Measurements from ENCODE around the gene CYP27B1.

The CYP27B1 gene

GRCh38 chr12:57735198-57735855 is 31.6 kb downstream of the CYP27B1 start:
- DNase-seq (ENCODE audit: low spot score) = no peak

DNA sequence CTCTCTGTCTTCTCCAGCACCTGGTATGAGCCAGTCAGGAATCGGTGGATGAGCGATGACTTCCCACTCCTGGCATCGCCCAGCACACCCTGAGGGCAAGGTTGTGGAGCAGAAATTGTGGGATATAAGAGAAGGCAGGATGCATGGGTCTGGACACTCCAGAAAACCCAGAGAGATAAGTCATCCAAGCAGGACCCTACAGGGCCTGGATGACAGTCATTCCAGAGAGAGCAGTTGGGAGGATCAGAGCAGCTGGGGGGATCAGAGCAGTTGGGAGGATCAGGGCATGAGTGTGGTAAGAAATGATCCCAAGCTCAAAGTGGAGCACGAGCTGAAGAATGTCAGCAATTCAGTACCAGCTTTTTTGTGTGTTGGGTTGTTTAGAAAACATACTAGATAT is 32.3 kb downstream of the CYP27B1 start:
- DNase-seq (ENCODE audit: low spot score) = no peak

DNA sequence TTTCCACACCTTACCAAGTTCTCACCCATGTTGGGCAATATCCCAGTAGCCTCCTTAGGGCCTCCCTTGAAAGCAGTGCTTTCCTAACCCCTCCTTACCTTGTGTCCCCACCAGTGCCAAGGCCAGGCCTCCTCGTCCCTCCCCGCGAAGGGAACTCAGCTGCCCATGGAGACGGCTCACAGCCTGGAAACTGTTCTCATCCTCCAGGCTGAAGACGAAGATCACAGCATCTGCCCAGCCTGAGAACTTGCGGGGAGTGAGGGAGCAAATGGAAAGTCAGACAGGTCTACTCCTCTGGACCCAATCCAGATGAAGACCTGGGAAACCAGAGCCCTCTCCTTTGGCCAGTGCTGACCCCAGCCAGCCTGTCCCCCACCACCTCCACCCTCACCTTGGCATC is 33.0 kb downstream of the CYP27B1 start:
- no peak for DNase-seq (ENCODE audit: low spot score)

DNA sequence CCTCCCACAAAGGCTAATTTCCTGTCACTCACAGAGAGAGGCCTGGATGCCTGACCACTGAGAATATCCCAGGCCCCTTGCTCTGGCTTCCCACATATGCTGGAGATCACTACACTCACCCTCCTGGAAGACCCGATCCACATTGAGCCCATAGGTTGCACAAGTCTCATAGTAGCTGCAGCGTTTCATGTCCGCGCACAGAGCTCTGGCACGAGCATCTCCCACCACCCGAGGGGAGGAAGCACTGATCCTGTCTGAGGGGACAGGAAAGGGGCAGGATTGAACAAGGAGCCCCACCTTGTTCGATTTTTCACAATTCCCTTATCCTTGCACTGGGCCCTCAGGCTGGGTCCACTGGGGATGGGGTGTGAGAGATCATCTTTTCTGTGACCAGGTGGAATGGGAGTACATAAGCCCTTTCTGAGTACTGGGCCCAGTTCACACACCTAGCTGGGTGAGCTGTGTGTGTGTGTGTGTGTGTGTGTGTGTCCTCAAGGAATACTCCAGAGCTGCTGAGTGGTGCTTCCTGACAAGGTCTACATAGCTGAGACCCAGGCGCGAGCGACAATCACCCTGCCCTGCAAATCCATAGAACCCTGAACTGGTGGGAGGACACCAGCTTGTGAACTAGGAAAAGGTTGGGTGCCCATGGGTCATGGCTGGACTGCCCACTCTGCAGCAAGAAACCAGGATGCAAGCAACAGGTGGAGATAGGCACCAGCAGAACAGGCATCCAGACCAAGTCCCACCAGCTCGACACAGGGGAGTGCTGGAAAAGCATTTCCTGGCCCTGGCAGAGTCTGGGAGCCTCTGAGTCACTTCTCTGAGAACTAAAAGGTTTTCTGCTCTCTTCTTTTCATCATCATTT is 33.9 kb downstream of the CYP27B1 start:
- no peak for DNase-seq (ENCODE audit: low spot score)

GRCh38 chr12:57732270-57732669 is 34.6 kb downstream of the CYP27B1 start:
- no peak for DNase-seq (ENCODE audit: low spot score)

GRCh38 chr12:57731411-57732080 is 35.3 kb downstream of the CYP27B1 start:
- no peak for DNase-seq (ENCODE audit: low spot score)

GRCh38 chr12:57730336-57731067 is 36.4 kb downstream of the CYP27B1 start:
- DNase-seq (ENCODE audit: low spot score) = no peak

- DNase-seq (ENCODE audit: low spot score) = no peak
Observed at GRCh38 chr12:57729321-57729844, 37.5 kb downstream of the CYP27B1 start.

- DNase-seq (ENCODE audit: low spot score) = no peak
Observed at GRCh38 chr12:57727758-57728395, 39.0 kb downstream of the CYP27B1 start.

- DNase-seq (ENCODE audit: low spot score) = no peak
Observed at GRCh38 chr12:57726884-57727757, 39.8 kb downstream of the CYP27B1 start.

DNA sequence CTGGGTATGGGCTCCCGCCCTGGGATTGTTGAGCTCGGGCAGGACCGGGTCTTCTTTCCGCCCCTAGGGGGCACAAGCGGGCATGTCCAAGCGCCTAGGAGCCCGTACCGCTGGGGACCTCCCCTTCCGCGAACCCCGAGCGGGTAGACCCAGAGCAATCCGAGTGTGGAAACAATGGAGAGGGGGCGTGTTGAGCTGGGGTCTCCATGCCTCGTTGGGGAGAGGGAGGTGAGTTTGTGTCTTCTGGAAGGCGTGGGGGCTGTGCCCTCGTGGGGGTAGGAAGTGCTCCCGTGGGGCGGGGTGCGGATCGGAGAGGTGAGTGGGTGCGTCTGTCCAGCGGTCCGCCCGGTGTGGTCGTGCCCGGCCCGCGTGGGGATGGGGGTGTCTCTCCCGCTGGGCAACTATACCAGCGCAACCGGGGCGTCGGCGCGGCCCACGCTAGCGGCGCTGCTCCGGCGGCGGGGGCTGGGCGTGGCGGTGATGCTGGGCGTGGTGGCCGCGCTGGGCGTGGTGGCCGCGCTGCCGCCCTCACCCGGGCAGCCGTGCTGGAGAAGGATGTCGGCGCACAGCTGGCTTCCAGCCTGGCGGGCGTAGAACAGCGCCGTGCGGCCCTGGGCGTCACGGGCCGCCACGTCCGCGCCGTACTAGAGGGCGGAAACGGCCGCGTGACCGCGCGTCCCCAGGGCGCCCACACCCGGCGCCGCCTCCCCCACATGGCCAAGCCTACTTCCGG is 40.6 kb downstream of the CYP27B1 start:
- DNase-seq (ENCODE audit: low spot score) = peak; percentile 97

DNA sequence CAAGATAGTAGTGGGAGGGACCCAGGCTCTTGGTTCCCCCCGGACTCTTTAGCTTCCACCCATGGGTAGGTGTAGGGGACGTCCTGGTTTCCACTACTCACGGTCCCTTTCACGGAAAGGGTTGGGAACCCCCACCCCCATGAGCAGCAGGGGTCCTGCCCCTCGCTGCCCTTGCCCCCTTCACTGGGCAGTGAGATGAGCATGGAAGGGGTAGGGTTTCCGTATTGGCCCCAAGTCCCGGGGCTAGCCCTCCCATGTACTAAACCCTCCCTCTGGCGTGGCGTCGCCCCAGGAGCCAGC is 41.1 kb downstream of the CYP27B1 start:
- no peak for DNase-seq (ENCODE audit: low spot score)

- DNase-seq (ENCODE audit: low spot score) = no peak
Observed at GRCh38 chr12:57724936-57725740, 41.7 kb downstream of the CYP27B1 start.

DNA sequence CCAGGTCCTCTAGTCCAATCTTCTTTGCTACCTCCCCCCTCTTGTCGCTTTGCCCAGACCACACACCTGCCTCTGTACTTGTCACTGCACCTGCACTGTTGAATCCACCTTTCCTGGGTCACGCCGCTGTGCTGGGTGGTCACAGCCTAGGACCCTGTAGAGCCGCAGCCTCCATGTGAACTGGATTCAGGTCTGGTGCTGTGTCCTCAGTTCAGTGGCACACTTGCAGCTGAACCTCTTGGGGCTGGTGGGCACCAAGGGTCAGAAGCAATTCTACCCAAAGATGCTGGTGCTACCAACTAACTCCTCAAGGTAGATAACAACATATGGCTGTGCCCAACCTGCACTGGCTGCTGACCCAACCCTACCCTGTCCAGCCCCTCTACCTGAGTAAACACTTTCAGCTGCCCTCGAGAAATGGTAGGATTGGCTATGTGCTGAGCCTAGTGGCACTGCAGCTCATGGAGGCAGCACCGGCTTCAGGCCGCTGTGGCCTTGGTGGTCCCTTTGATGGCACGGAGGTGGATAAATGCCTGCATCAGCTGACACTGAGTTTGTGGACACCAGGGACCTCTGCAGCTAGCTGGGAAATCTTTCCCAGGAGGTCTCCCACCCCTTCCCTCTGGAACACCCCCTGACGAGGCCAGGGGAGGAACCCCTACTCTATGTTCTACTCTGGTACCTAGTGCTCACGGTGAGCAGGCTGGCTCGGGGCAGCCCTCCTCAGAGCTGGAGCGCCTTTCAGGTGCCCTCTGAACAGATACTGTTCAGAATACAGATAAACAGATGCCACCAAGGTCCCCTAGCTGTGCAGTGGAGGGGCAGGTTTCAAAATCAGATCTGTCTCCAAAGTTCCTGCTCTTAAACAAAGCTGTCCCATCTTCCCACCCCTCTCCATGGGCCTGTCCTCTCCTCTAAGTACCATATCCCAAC is 42.6 kb downstream of the CYP27B1 start:
- DNase-seq (ENCODE audit: low spot score) = no peak

- no peak for DNase-seq (ENCODE audit: low spot score)
Observed at GRCh38 chr12:57723630-57723962, 43.3 kb downstream of the CYP27B1 start.

- DNase-seq (ENCODE audit: low spot score) = no peak
Observed at GRCh38 chr12:57722716-57723629, 43.9 kb downstream of the CYP27B1 start.

All from GM03348 (cell line).